Measurements from ENCODE around the gene WDHD1.

GRCh38 chr14:54906075-54906474 lies 120.8 kb downstream of the WDHD1 start:
- no peak for TF ChIP-seq CTCF (IDR thresholded peaks at IDR 0.05; ENCODE audit: low read depth, low read length)
- no peak for TF ChIP-seq POLR2A (IDR thresholded peaks at IDR 0.05; ENCODE audit: extremely low read depth, insufficient read length)
- TF ChIP-seq MYC (IDR thresholded peaks at IDR 0.05; ENCODE audit: low read depth, low read length): no peak
